Inferior parietal cortex (tissue), 1 donor: ENCODE results near the gene BOC.

Source experiments
- DNase-seq: peaks from one replicate; pipeline ENCODE4 v3.0.0-alpha.2; 2016; ENCODE audit errors: extremely low spot score

The BOC gene

DNA sequence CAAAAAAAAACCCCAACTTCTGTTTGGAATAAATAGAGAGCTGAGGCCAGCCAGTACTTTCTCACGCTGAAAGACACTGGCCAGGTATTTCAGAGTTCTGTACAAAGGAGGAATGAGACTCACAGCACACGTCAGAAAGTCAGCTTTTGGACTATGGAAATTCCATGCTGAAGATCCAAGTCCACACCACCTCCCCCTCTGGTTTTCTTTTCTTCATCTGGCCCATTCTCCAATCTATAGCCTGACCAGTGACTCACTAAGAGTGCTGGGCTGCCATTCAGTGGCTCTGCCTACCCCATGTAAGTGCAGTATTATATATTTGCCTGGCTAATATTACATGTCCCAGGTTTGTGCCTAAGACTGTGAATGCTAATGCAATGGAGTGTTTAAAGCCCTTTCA is 13.9 kb downstream of the BOC start:
- no peak for DNase-seq

DNA sequence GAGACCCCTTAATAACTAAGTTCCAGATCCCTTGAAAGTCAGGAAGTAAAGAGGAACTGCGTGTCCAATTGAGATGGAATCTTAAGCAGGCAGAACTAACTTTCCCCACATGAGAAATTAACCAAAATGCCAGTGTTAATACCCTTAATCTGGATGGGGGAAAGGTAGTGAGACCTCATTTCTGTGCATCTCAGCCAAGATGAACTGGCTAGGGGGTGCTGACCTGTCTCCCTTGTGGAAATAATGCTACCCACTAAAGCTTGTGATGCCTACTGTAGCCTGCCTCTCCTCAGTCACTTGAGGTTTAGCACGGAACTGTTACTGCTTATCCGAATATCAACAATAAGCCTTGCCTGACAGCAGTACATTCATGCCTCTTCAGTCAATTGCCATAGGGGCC is 15.1 kb downstream of the BOC start:
- no peak for DNase-seq

DNA sequence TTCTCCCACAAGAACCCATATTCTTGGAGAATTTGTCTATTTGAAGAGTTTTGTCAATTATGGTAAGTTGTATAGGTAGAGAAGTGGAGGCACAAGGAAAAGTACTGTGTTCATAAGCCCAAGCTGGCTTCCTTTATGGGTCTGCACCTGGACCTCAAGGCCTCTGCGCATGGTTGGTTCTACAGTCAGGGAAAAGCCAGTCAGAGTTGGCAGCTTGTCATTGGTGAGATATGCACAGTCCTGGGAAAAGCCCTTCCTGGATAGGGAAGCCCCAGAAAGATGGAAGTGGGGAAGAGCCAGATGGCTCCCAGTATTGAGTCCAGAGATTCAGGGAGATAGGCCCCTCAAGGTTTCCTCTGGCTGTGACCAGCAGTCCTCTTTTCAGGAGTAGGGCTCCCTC is 15.8 kb downstream of the BOC start:
- no peak for DNase-seq

DNA sequence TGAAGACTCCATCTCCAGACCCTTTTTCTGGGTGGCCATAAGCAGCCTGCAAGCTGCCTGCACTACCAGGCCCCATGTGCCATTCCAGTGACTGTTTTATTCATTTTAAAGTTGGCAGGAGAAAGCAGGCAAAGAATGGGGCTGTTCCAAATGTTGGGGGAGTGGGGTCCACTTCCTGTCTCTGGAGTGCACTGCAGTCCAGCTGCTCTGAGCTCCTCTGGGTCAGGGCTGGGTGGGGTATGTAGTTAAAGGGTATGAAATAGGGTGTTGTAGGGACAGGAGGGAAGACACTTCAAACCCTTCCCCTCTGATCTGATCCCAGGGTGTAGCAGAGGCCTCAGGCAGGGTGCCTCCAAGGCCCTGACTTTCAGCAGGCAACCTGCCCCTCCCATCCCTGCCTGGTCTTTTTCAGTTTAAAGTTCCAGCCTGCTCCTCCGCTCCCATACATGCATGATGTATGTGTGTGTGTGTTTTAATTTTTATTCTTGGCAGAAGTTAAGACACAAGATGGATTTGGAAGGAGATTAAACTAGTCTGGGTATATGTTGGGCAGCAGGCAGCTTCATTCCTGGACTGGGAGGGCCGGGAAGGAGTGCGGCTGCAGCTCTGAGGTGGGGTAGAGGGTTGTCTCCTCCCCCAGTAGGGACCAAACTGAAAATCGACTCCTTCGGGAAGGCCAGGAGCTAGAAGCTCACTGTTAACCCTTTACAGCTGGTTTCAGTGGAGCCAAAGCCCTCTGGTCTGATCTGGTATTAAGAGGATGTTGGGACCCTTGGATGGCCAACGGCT is 17.3 kb downstream of the BOC start:
- DNase-seq = no peak

DNA sequence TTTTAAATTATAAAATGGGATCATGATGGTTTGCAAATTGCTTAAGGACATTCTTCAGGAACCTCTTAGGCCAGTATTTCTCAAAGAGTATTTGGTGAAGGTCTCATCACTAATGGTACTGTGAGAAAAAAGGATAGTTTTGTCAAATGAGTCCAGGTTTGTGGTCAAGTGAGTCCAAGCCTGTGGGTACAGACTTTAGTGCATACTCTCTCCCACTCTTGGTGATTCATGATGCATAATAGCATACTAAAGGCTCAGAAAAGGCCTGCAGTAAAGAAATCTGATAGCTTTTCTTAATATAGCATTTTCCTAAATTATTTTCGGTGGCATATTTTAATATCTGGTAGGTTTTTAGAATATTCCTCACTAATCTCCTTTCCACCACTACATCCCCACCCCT is 20.0 kb downstream of the BOC start:
- no peak for DNase-seq

DNA sequence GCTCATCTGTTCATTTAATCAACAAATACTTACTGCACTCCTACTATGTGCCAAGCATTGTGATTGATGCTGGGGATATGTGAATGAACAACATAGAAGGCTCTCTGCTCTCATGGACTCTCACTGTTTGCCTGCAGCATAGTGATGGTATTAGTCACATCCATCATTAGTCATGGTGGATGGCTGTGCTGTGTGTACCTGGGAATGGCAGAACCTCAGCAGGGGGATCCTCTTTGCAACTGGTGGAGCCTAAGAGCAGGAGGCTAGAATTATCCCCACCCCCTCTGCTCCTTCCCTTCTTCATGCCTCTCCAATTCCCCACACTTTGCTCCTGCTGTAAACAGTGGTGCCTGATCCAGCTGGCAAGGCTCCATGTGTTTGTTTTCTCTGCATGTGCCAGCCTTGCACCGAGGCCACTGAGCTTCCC is 20.5 kb downstream of the BOC start:
- DNase-seq = no peak

DNA sequence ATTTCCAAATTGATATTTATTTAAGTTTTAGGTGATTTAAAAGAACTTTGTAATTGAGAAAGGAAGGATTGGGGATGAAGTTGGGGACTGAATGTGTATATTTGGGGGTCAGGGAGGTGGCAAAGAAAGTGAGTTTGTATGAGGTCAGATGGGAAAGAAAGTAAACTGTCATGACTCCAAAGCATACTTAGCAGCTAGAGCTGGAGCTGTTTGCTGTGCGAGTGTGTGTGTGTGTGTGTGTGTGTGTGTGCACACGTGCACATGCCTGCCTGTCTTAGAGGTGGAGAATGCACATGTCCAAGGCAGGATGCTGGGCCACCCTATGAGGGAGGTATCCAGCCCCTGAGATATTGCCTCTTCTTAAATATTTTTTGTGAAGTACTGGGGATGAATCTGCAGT is 21.0 kb downstream of the BOC start:
- DNase-seq = no peak

DNA sequence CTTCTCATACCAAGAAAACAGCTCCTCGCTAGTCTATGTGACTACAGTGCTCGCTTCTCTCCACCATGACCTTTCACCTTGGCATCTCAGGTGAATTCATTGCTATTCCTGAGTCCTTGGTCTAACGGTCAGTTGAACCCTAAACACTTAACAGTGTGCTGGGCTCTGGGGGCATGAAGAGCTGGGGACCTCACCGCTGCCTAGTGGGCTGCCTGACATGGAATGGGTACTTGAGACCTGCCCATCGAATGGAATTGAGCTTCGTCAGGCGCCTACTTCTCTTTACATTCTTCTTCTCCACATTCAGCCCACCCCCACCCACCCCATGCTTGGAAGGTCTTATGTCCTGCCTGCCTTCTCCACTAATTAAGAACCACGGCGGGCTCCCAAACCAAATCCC is 22.1 kb downstream of the BOC start:
- DNase-seq = no peak

DNA sequence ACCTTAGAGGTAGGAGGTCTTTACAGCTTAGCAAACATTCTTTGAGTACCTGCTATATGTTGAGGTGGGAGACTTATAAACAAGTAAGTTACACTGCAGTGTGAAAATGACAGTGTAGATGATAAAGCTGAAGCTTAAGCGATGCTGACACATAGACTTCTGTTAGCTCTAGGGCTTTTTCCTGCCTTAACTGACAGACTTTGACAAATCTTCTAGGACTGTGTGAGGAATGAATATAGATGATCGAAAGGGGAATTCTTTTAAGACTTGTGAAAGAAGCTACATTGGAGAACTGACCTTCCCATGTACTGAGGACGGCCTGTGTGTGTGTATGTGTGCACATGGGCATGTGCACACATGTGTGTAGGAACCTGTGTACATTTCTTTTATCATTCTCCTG is 22.7 kb downstream of the BOC start:
- no peak for DNase-seq

DNA sequence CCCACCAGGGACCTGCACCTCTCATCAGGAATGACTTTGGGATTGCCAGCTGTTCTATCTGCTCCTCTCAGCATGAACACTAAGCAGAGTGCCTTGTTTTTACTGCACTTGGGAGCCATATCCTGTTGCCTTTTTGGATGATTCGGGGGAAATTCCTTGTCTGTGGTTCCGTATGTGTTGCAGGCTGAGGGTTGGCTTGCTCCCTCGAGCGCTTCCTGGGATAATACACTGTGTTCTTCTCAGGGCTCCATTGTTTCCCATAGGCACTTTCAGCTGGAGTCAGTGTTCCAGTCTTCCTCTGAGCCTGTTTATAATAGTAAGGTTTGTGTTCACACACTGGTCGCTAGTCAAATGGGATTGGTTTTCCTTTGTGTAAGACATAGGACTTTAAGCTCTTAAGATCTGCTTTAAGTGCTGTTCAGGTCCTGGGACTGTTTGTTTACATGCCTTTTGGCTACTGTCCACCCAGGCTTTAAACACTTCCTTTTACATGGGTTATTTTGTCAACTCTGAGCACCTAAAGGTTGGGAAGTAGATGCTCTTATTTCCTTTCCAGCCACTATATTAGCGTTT is 23.4 kb downstream of the BOC start:
- no peak for DNase-seq

DNA sequence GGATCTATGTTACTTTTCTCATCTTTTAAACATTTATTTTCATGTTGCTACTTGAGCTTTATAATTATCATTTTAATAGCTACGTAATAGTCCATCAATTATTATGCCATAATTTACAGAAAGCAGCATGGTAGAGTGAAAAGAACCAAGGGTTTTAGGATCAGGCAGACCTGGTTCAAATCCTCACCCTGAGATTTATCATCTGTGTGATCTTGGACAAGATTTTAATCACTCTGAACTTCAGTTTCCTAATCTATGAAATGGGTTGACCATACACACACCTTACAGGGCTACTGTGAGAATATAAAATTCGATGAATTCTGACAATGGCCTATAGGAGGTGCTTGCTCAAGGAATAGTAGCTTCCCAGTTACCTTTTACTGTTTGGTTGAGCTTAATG is 27.1 kb downstream of the BOC start:
- DNase-seq = no peak

DNA sequence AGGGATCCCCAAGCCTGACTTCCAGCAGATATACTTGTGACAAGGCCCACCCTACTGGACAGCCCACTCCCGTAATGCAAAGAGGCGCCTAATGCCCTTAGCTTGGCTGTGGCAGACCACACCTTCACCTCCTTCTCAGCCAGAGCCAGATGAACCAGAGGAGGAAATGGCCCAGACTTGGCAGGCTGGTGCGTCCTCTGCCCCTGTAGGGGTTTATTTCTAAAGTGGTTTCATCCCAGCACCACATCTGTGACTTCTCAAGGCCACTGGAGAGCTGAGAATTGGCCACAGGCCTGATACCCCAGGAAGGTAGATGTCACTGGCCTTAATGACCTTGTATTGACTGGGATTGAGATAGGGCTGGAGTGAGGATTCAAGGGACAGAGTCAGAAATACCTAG is 29.5 kb downstream of the BOC start:
- DNase-seq = no peak

DNA sequence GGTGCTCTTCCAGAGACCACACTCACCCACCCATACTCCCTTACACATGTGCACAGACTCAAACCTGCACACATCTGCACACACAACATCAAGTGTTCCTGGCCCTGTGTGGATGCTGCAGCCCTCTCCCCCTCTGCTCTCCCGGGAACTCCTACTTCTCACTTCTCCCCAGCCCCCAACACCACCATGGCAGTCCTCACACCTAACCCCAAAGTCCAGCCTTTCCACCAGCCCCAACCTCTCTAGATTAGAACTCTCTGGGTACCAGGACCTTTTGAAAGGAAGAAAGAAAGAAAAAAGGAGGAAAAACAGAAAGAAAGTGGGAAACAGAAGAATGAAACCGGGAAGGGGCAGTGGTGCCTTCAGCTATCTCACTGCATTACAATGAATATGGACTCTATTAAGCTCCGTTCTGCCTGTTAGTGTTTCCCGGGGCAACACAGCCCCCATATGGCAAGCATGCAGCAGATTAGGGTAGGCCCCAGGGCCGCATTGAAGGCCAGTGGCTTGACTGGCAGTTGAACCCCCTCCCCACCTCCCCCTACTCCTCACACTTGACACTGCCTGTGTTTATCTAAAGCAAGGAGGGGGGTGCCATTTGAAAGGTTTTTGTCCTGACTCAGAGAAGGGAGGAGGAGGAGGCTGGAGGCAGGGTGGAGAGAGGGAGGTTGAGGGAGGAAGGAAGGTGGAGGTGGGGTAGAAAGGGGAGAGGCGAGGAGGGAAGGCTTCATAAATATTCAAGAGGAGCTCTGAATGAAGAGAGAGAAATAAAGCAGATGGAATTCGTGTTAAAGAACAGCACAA is 30.1 kb downstream of the BOC start:
- DNase-seq = no peak

DNA sequence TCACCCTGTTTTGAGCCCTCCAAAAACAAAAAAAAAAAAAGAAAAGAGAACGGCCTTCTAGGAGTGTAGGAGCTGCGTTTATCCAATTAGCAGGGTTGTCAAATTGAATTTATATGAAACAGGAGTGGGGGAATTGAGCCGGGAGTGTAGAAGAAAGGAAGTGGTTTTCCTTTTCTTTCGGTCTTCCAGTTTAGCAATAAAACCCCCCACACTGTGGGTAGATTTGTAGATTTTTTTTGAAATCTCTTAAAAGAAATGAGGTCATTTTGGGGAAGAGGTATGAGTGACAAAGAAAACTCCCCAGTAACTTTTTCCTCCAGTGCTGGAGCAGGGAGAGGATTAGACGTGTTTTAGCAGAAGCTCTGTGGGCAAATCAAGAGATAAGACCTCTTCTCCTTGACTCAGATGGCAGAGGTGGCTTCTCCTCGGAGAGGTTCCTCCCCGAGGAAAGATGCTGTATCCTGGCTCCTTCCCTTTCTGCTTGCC is 30.8 kb downstream of the BOC start:
- no peak for DNase-seq

DNA sequence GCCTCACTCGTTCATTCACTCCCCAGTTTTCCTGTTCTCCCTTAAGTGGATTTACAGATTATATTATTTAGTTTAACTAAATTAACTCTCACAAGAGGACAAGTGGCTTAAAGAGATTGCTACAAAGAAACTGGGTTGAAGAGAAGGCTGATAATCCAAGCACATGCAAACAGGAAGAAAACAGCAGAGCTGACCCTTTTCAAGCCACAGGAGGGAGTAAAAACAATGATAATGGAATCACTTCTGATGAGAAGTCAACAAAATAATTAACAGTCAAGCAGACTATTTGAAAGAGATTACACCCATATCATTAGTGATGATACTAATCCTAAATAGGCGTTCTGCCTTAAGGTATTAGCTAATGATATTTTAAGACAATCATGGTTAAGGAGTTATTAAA is 31.7 kb downstream of the BOC start:
- no peak for DNase-seq

DNA sequence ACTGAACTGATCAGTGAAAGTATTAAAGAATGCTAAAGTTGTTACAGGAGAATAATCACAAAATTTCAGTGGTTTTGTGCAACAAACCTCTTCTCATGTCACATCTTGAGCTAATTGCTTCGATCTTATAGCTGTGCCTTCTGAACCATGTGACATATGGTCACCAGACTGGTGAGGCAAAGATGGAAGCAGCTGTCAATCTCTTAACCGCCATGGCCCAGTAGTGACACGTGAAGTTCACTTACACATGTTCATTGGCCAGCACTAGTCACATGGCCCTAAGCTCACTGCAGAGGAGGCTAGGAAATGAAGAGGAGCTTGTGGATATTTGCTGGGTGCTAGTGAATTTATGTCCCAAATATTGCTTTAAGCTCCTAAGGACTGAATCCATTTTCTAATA is 32.5 kb downstream of the BOC start:
- no peak for DNase-seq

DNA sequence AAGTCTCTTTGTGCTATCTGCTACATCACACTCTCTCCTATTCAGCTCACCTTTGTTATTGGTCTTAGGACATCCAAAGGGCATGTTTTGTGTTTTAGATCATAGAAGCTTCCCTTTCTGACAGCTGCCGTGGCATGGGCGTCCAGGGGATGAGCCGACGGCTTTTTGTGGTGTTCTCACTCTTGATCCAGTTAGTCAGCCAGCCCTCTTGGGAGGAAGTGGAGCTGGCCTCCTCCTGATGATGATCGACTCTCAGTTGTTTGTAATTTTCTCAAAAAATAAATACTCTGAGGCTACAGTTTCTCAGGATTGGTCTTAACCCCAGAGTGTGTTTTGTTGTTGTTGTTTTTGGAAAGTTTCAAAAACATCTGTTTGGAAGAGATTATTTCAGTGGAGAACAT is 34.4 kb downstream of the BOC start:
- no peak for DNase-seq

DNA sequence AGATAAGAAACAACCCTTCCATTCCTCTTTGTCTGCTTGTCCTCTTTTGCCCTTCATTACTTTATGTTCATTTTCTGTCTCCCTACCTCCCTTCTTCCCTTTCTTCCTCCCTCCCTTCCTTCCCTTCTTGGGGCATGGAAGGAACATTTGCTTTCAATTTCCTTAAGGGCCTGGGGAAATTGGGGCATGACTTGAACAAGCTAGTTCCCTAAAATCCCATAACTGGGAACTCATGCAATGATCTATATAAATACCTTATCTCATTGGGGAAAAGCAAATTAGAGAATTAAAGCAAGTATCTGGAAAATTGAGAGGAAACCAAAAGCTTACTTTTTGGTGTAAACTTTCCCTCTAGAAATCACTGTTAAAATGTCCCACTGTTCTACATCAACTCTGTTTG is 35.7 kb downstream of the BOC start:
- no peak for DNase-seq

DNA sequence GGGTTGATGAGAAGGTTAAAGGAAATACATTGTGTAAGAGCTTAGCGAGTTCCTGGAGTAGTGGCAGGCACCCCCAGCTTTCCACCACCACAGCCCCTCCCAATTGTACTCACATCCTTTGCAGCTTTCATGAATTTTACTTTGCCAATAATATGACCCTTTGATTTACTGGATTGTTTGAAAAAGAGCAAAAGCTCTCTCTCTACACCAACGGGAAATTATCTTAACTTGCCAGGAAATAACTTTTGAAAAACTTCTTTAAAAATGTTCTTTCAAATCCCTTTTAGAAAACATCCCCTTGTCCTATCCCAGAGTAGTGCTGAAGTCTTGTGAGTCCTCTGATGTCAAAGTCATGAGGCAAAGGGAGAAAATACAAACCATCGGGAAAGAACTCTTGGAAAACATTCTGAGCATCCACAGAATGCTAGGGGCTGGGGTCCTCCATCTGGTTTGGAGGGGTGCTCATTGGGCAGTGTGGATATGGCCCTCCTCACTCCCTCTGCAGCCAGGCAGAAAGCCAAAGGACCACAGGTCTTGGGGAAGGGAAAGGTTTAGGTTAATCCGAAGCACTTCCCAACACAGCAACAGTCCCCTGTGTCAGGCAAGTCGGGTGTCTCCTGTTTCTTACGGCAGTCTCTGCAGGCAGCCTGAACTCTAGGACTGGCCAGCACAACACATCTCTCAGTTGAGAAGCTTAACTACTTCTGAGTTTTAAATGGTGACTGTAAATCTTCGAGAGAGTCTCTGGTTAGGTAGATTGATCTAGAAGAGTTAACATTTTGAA is 36.5 kb downstream of the BOC start:
- no peak for DNase-seq

DNA sequence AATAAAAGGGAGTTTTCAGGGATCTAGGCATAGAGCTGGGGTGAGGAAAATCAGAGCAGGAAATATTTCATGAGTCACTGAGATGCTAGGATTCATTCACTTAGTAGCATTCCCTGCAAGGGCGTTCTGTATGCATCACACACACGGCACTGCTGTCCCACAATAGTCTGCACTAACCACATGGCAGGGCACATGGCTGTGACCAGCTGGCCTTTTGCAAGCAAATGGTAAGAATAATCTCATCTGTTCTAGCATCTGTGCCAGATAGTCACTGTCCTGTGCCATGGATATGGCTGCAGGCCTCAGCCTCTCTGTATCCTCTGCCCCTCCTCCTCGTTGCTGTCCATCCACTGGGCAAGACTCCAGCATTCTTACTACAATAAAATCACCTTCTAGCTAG is 37.8 kb downstream of the BOC start:
- no peak for DNase-seq

DNA sequence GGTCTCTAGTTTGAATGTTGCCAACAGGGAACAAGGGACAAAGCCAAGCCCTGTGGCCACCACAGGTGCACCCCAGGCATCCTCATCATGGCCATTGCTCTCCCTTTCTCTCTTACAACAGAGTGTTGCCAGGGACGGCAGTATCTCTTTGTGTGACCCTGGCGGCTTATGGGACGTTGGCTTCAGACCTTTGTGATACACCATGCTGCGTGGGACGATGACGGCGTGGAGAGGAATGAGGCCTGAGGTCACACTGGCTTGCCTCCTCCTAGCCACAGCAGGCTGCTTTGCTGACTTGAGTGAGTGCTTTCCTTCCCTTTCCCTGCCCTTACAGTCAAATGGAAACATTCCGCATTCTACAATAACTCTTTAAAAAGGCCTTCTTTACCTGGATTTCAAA is 38.2 kb downstream of the BOC start:
- DNase-seq = no peak

DNA sequence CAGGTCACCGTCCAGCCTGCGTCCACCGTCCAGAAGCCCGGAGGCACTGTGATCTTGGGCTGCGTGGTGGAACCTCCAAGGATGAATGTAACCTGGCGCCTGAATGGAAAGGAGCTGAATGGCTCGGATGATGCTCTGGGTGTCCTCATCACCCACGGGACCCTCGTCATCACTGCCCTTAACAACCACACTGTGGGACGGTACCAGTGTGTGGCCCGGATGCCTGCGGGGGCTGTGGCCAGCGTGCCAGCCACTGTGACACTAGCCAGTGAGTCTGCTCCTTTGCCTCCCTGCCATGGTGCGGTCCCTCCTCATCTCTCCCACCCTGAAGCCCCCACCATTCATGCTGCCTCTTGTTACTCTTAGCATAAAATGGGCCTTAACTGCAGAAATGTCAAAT is 39.2 kb downstream of the BOC start:
- no peak for DNase-seq
